NCI-H524 treated with DMSO at 0.1 percent for 48 hours (cell line): ENCODE data around the gene CFAP61.

Experiments
- DNase-seq: peaks from one replicate; lab custom pipeline; 2025; lab: John Stamatoyannopoulos, UW

CFAP61 gene

GRCh38 chr20:20037960-20038359, 14.4 kb upstream of the CFAP61 start:
- no peak for DNase-seq

- DNase-seq: no peak
Observed at GRCh38 chr20:20038586-20038985, 13.7 kb upstream of the CFAP61 start.

- DNase-seq: no peak
Observed at GRCh38 chr20:20039752-20040387, 12.5 kb upstream of the CFAP61 start.

- DNase-seq: no peak
Observed at GRCh38 chr20:20051767-20052073, 612 bp upstream of the CFAP61 start.

- peak; percentile 72 for DNase-seq
Observed at GRCh38 chr20:20060234-20060998, 8.1 kb downstream of the CFAP61 start.

GRCh38 chr20:20063941-20064702, 11.8 kb downstream of the CFAP61 start:
- DNase-seq: no peak

- DNase-seq: no peak
Observed at GRCh38 chr20:20065361-20065760, 13.0 kb downstream of the CFAP61 start.

- no peak for DNase-seq
Observed at GRCh38 chr20:20070871-20071726, 18.8 kb downstream of the CFAP61 start.

GRCh38 chr20:20073801-20074371, 21.6 kb downstream of the CFAP61 start:
- peak; percentile 75 for DNase-seq

GRCh38 chr20:20075032-20075431, 22.7 kb downstream of the CFAP61 start:
- no peak for DNase-seq

- no peak for DNase-seq
Observed at GRCh38 chr20:20076297-20077065, 24.1 kb downstream of the CFAP61 start.

GRCh38 chr20:20078041-20078440, 25.7 kb downstream of the CFAP61 start:
- DNase-seq: no peak

- peak; percentile 8 for DNase-seq
Observed at GRCh38 chr20:20079102-20079784, 26.9 kb downstream of the CFAP61 start.

- DNase-seq: peak; percentile 84
Observed at GRCh38 chr20:20083807-20084206, 31.5 kb downstream of the CFAP61 start.

GRCh38 chr20:20084296-20084752, 32.0 kb downstream of the CFAP61 start:
- DNase-seq: peak; percentile 87

GRCh38 chr20:20085071-20085470, 32.7 kb downstream of the CFAP61 start:
- no peak for DNase-seq

- no peak for DNase-seq
Observed at GRCh38 chr20:20085812-20086211, 33.5 kb downstream of the CFAP61 start.

GRCh38 chr20:20089018-20089417, 36.7 kb downstream of the CFAP61 start:
- no peak for DNase-seq

GRCh38 chr20:20089939-20090338, 37.6 kb downstream of the CFAP61 start:
- no peak for DNase-seq

GRCh38 chr20:20092827-20093226, 40.5 kb downstream of the CFAP61 start:
- DNase-seq: no peak
